Neuron (in vitro differentiated cells): ENCODE results near the gene TIMP1.
"Not testable (repeated sequence)": the region's sequence is repeated elsewhere in the genome, so short reads cannot be mapped to it uniquely, and the experiment has no call there.

Experiments used
- H2AFZ ChIP-seq: one replicate; pipeline ENCODE4 v1.6.1; 2013; ENCODE audit warnings: low read depth, mild to moderate bottlenecking, inconsistent platforms, low read length, moderate library complexity
- H3K27me3 ChIP-seq: one replicate; pipeline ENCODE4 v1.6.1; 2013; ENCODE audit warnings: low read length; ENCODE audit not compliant: insufficient read depth
- H3K36me3 ChIP-seq: one replicate; pipeline ENCODE4 v1.6.1; 2013; ENCODE audit warnings: low read length; ENCODE audit not compliant: insufficient read depth
- H3K4me1 ChIP-seq: one replicate; pipeline ENCODE4 v1.6.1; 2013; ENCODE audit warnings: low read length; ENCODE audit not compliant: insufficient read depth
- H3K4me3 ChIP-seq: 2 replicates; pipeline ENCODE4 v1.5.1; 2013; ENCODE audit warnings: mild to moderate bottlenecking, low read length, moderate library complexity
- H3K9me3 ChIP-seq: one replicate; pipeline ENCODE4 v1.6.1; 2013; ENCODE audit warnings: low read length

The TIMP1 gene

GRCh38 chrX:47596256-47596655, 14.0 kb downstream of the TIMP1 start:
- peaks cover 3% of the 10 kb centered on the region for H3K9me3 ChIP-seq
- no peaks in the 10 kb centered on the region for H3K36me3 ChIP-seq
- H2AFZ ChIP-seq: no peak overlapping the region
- H3K4me1 ChIP-seq: no peaks in the 10 kb centered on the region
- no peak overlapping the region for H3K4me3 ChIP-seq
- no peaks in the 10 kb centered on the region for H3K27me3 ChIP-seq

GRCh38 chrX:47597222-47597621, 15.0 kb downstream of the TIMP1 start:
- Histone ChIP-seq H3K36me3 (no peaks in the 10 kb centered on the region), H3K27me3 (no peaks in the 10 kb centered on the region), H3K9me3 (peaks cover 3% of the 10 kb centered on the region), H3K4me3 (no peak overlapping the region), H2AFZ (no peak overlapping the region), H3K4me1 (no peaks in the 10 kb centered on the region)

GRCh38 chrX:47603125-47603524, 20.9 kb downstream of the TIMP1 start:
- H3K9me3 ChIP-seq, H3K36me3 ChIP-seq, H2AFZ ChIP-seq, H3K27me3 ChIP-seq, H3K4me3 ChIP-seq, H3K4me1 ChIP-seq: not testable (repeated sequence)

GRCh38 chrX:47605024-47605423, 22.8 kb downstream of the TIMP1 start:
- H3K9me3 ChIP-seq: peaks cover 3% of the 10 kb centered on the region
- no peak overlapping the region for H2AFZ ChIP-seq
- H3K4me3 ChIP-seq: no peak overlapping the region
- no peaks in the 10 kb centered on the region for H3K27me3 ChIP-seq
- peaks cover 4% of the 10 kb centered on the region for H3K4me1 ChIP-seq
- H3K36me3 ChIP-seq: no peaks in the 10 kb centered on the region

GRCh38 chrX:47607091-47607490, 24.9 kb downstream of the TIMP1 start:
- peaks cover 4% of the 10 kb centered on the region for H3K4me1 ChIP-seq
- no peaks in the 10 kb centered on the region for H3K9me3 ChIP-seq
- H3K36me3 ChIP-seq: no peaks in the 10 kb centered on the region
- H3K4me3 ChIP-seq: no peak overlapping the region
- H2AFZ ChIP-seq: no peak overlapping the region
- H3K27me3 ChIP-seq: no peaks in the 10 kb centered on the region

- H3K9me3 ChIP-seq: no peaks in the 10 kb centered on the region
- no peaks in the 10 kb centered on the region for H3K36me3 ChIP-seq
- peaks cover 4% of the 10 kb centered on the region for H3K4me1 ChIP-seq
- H3K27me3 ChIP-seq: no peaks in the 10 kb centered on the region
- H2AFZ ChIP-seq: no peak overlapping the region
- H3K4me3 ChIP-seq: no peak overlapping the region
Measured at GRCh38 chrX:47608130-47608810, 26.0 kb downstream of the TIMP1 start.

- no peak overlapping the region for H3K4me3 ChIP-seq
- H3K27me3 ChIP-seq: no peaks in the 10 kb centered on the region
- H3K36me3 ChIP-seq: no peaks in the 10 kb centered on the region
- peaks cover 4% of the 10 kb centered on the region for H3K4me1 ChIP-seq
- no peak overlapping the region for H2AFZ ChIP-seq
- H3K9me3 ChIP-seq: no peaks in the 10 kb centered on the region
Measured at GRCh38 chrX:47610511-47610910, 28.3 kb downstream of the TIMP1 start.

- Histone ChIP-seq H3K4me3 (no peak overlapping the region), H3K27me3 (no peaks in the 10 kb centered on the region), H3K36me3 (no peaks in the 10 kb centered on the region), H2AFZ (no peak overlapping the region), H3K4me1 (peaks cover 4% of the 10 kb centered on the region), H3K9me3 (no peaks in the 10 kb centered on the region)
Measured at GRCh38 chrX:47611489-47611888, 29.3 kb downstream of the TIMP1 start.

GRCh38 chrX:47611926-47612325, 29.7 kb downstream of the TIMP1 start:
- H3K36me3 ChIP-seq: no peaks in the 10 kb centered on the region
- H2AFZ ChIP-seq: no peak overlapping the region
- no peak overlapping the region for H3K4me3 ChIP-seq
- no peaks in the 10 kb centered on the region for H3K9me3 ChIP-seq
- H3K4me1 ChIP-seq: peaks cover 4% of the 10 kb centered on the region
- H3K27me3 ChIP-seq: no peaks in the 10 kb centered on the region

GRCh38 chrX:47612418-47612817, 30.2 kb downstream of the TIMP1 start:
- H3K9me3 ChIP-seq: no peaks in the 10 kb centered on the region
- H2AFZ ChIP-seq: no peak overlapping the region
- H3K27me3 ChIP-seq: no peaks in the 10 kb centered on the region
- peaks cover 4% of the 10 kb centered on the region for H3K4me1 ChIP-seq
- no peak overlapping the region for H3K4me3 ChIP-seq
- no peaks in the 10 kb centered on the region for H3K36me3 ChIP-seq

GRCh38 chrX:47613082-47613481, 30.8 kb downstream of the TIMP1 start:
- H3K4me1 ChIP-seq: peaks cover 4% of the 10 kb centered on the region
- H3K9me3 ChIP-seq: no peaks in the 10 kb centered on the region
- H2AFZ ChIP-seq: no peak overlapping the region

GRCh38 chrX:47614618-47615017, 32.4 kb downstream of the TIMP1 start:
- Histone ChIP-seq H3K4me3 (no peak overlapping the region), H2AFZ (no peak overlapping the region), H3K4me1 (no peaks in the 10 kb centered on the region), H3K36me3 (no peaks in the 10 kb centered on the region), H3K9me3 (no peaks in the 10 kb centered on the region), H3K27me3 (no peaks in the 10 kb centered on the region)

More at GRCh38 chrX:47613082-47613481, 30.8 kb downstream of the TIMP1 start:
- Histone ChIP-seq H3K4me3 (no peak overlapping the region), H3K36me3 (no peaks in the 10 kb centered on the region), H3K27me3 (no peaks in the 10 kb centered on the region)

GRCh38 chrX:47618923-47619485, 36.8 kb downstream of the TIMP1 start:
- H3K36me3 ChIP-seq: no peaks in the 10 kb centered on the region
- H3K4me1 ChIP-seq: no peaks in the 10 kb centered on the region
- H2AFZ ChIP-seq: no peak overlapping the region
- H3K9me3 ChIP-seq: no peaks in the 10 kb centered on the region
- H3K27me3 ChIP-seq: no peaks in the 10 kb centered on the region
- peak overlapping the region; percentile 50 for H3K4me3 ChIP-seq
